ENCODE results near the gene TCHH.

TCHH gene

DNA sequence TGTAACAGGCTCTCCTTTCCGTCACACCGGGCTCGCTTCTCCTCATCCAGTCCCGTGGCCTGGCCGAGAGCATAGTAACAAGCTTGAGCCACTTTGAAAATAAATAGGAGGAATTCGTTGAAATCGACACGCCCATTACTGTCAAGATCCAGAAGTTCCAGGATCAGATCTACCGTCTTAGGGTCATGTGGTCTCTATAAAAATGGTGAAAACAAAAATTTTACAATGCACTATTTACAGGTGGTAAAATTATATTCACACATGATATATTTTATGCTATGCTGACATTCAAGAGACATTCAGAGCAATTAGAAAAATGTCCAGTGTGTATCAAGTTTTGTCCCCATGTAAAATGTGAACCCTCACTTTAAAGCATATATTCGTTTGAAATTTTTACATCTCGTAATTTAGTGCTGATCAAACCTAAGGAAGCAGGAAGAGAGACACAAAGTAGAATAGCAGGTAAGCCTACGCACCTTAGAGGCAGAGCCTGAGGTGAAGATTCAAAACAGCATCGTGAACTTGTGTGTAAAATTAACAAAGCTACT, 2.3 kb downstream of the TCHH start:
- no peak for DNase-seq (ENCODE audit: extremely low spot score)
- TF ChIP-seq, protein P1, sequence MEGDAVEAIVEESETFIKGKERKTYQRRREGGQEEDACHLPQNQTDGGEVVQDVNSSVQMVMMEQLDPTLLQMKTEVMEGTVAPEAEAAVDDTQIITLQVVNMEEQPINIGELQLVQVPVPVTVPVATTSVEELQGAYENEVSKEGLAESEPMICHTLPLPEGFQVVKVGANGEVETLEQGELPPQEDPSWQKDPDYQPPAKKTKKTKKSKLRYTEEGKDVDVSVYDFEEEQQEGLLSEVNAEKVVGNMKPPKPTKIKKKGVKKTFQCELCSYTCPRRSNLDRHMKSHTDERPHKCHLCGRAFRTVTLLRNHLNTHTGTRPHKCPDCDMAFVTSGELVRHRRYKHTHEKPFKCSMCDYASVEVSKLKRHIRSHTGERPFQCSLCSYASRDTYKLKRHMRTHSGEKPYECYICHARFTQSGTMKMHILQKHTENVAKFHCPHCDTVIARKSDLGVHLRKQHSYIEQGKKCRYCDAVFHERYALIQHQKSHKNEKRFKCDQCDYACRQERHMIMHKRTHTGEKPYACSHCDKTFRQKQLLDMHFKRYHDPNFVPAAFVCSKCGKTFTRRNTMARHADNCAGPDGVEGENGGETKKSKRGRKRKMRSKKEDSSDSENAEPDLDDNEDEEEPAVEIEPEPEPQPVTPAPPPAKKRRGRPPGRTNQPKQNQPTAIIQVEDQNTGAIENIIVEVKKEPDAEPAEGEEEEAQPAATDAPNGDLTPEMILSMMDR (IDR thresholded peaks at IDR 0.05; ENCODE audit: control extremely low read depth, extremely low read depth, low read depth, missing control alignments), result no peak
- POLR2A ChIA-PET, result no interaction called here
- CTCF ChIA-PET, result no interaction called here

DNA sequence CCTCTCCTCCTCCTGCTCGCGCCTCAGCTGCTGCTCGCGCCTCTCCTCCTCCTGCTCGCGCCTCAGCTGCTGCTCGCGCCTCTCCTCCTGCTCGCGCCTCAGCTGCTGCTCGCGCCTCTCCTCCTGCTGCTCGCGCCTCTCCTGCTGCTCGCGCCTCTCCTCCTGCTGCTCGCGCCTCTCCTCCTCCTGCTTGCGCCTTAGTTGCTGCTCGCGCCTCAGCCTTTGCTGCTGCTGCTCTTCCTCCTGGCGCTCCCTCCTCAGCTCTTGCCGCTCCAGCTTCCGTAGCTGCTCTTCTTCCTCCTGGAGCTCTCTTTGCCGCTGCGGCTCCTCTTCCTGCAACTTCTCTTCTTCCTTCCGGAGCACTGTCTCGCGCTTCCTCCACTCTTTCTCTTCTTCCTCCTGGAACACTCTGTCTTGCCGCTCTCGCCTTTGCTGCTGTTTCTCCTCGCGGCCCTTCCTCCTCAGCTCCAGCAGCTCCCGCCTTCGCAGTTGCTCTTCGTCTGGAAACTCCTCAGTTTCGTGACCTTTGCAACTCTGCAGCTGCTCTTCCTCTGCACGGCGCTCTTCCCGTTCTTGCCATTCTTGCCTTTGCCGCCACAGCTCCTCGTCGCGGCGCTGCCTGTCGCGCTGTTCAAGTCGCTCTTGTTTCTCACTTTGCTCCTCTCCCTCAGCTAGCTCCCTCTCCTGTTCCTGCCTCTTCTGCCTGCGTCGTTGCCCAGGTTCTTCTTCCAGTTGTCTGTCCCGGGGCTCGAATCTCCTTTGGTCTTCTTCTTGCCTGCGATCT, 3.0 kb downstream of the TCHH start:
- TF ChIP-seq, protein P1 (IDR thresholded peaks at IDR 0.05; ENCODE audit: control extremely low read depth, extremely low read depth, low read depth, missing control alignments), result no peak

DNA sequence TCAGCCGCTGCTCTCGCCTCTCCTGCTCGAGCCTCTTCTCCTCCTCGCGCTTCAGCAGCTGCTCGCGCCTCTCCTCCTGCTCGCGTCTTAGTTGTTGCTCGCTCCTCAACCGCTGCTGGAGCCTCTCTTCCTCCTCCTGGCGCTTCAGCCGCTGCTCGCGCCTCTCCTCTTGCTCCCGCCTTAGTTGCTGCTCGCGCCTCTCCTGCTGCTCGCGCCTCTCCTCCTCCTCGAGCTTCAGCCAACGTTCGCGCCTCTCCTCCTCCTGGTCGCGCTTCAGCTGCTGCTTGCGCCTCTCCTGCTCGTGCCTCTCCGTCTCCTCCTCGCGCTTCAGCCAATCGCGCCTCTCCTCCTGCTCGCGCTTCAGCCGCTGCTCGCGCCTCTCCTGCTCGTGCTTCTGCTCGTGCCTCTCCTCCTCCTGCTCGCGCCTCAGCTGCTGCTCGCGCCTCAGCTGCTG, 3.7 kb downstream of the TCHH start:
- ChIA-PET CTCF (interaction anchor here (1.3 to 1.5 kb wide), 3 partner anchors 51 to 74 kb away, joined by 3 to 4 read pairs (median 4); no protein-coding TSS in a partner anchor), POLR2A (no interaction called here)
- TF ChIP-seq, protein P1 (IDR thresholded peaks at IDR 0.05; ENCODE audit: control extremely low read depth, extremely low read depth, low read depth, missing control alignments), result no peak
- DNase-seq (ENCODE audit: extremely low spot score), result no peak

More for the DNA sequence above, 3.0 kb downstream of the TCHH start:
- CTCF ChIA-PET, result interaction anchor here (1.3 kb wide), 1 partner anchor 50 kb away, joined by 4 read pairs; no protein-coding TSS in a partner anchor
- DNase-seq (ENCODE audit: extremely low spot score), result no peak
- POLR2A ChIA-PET, result no interaction called here

- DNase-seq (ENCODE audit: extremely low spot score), result peak; percentile 26
- TF ChIP-seq, protein P1 (IDR thresholded peaks at IDR 0.05; ENCODE audit: control extremely low read depth, extremely low read depth, low read depth, missing control alignments), result no peak
- ChIA-PET CTCF (interaction anchor here (1.3 to 2.2 kb wide), 5 partner anchors 51 to 77 kb away, joined by 3 to 5 read pairs (median 4); no protein-coding TSS in a partner anchor), POLR2A (no interaction called here)
Measured at GRCh38 chr1:152110860-152111514, 4.3 kb downstream of the TCHH start.

DNA sequence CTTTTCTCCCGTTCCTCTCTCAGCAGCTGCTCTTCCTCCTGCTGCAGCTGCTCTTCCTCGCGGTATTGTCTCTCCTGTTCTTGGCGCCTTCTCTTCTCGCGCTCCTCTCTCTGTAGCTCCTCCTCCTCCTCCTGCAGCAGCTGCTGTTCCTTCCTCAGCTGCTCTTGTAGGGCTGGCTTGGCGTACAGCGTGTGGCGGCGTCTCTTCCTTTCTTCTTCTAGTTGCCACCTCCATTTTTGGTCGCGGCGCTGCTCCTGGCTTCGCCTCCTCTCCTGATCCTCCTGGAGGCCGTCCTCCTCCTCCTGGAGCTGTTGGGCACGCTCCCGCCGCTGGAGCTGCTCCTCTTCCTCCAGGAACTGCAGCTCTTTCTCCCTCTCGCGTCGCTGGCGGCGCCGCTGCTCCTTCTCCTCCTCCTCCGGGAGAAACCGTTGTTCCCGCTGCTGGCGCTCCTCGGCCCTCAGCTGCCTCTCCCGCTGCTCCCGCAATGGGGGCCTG, 4.8 kb downstream of the TCHH start:
- POLR2A ChIA-PET, result no interaction called here
- no peak for DNase-seq (ENCODE audit: extremely low spot score)
- CTCF ChIA-PET, result interaction anchor here (1.3 to 2.2 kb wide), 4 partner anchors 57 to 78 kb away, joined by 3 to 5 read pairs (median 4); no protein-coding TSS in a partner anchor
- TF ChIP-seq, protein P1 (IDR thresholded peaks at IDR 0.05; ENCODE audit: control extremely low read depth, extremely low read depth, low read depth, missing control alignments), result no peak

GRCh38 chr1:152109998-152110294, 5.3 kb downstream of the TCHH start:
- DNase-seq (ENCODE audit: extremely low spot score), result no peak
- TF ChIP-seq, protein P1 (IDR thresholded peaks at IDR 0.05; ENCODE audit: control extremely low read depth, extremely low read depth, low read depth, missing control alignments), result no peak
- ChIA-PET POLR2A (no interaction called here), CTCF (interaction anchor here (1.4 to 2.2 kb wide), 2 partner anchors 74 to 79 kb away, joined by 4 to 5 read pairs; no protein-coding TSS in a partner anchor)

Measured in GM10248 (cell line).